Ishikawa (cell line): ENCODE results near the gene COL15A1.

Source experiments
- EGR1 ChIP-seq: IDR thresholded peaks from 2 replicates; pipeline ENCODE4 v1.6.1; 2012
- FOXM1 ChIP-seq: IDR thresholded peaks from 2 replicates; pipeline ENCODE4 v1.6.1; 2012; ENCODE audit warnings: low read depth, borderline replicate concordance
- RAD21 ChIP-seq: IDR thresholded peaks from 2 replicates; pipeline ENCODE4 v1.6.1; 2012; ENCODE audit warnings: low read depth
- REST ChIP-seq: IDR thresholded peaks from 2 replicates; pipeline ENCODE4 v1.6.1; 2012; ENCODE audit warnings: low read depth, mild to moderate bottlenecking
- TAF1 ChIP-seq: IDR thresholded peaks from 2 replicates; pipeline ENCODE4 v1.6.1; 2012; ENCODE audit warnings: low read depth, mild to moderate bottlenecking

GRCh38 chr9:98894761-98895160 lies 48.9 kb upstream of the COL15A1 start:
- TF ChIP-seq TAF1 (no peak), RAD21 (no peak), REST (no peak), EGR1 (no peak), FOXM1 (no peak)
